Vagina (tissue), 2 donors: ENCODE data around the gene NEUROD4.

Experiments
- POLR2A ChIP-seq, 2 donors: fragments of 450-650 bp; IDR thresholded peaks; one replicate each; pipeline ENCODE4 v1.6.1; 2017; ENCODE audit warnings: antibody characterized with exemption in 2 of 2, mild to moderate bottlenecking in 2 of 2, moderate library complexity in 2 of 2
- TF ChIP-seq, protein P1 (sequence below), 3 experiments: fragments of 450-650 bp in 2 of 3; fragments of 200-600 bp in 1 of 3; sonication (generic) in 1 of 3; IDR thresholded peaks; one replicate each; pipeline ENCODE4 v1.5.1; 2017 to 2019; ENCODE audit warnings: antibody characterized with exemption in 3 of 3, mild to moderate bottlenecking in 2 of 3, moderate library complexity in 2 of 3

DNA sequence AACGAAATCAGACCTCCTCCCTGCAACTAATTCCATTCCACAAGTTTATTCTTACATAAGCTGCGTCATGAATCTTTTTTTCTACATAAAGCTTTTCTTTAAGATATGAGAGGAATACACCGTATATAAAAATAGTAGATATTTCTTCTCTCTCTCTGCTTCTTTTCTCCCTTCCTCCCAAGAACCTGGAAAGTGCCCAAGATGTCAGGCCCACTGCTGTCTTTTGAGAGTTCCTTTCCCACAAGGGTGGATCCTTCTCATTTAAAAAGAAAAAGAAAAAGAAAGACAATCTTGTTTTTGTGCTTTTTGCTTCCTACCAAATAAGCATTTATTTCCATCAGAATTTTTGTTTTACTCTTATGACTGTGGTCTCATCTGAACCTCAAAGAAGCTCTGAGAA is 46.2 kb upstream of the NEUROD4 start:
- TF ChIP-seq POLR2A (IDR thresholded peaks at IDR 0.05), result no peak
- TF ChIP-seq, protein P1, sequence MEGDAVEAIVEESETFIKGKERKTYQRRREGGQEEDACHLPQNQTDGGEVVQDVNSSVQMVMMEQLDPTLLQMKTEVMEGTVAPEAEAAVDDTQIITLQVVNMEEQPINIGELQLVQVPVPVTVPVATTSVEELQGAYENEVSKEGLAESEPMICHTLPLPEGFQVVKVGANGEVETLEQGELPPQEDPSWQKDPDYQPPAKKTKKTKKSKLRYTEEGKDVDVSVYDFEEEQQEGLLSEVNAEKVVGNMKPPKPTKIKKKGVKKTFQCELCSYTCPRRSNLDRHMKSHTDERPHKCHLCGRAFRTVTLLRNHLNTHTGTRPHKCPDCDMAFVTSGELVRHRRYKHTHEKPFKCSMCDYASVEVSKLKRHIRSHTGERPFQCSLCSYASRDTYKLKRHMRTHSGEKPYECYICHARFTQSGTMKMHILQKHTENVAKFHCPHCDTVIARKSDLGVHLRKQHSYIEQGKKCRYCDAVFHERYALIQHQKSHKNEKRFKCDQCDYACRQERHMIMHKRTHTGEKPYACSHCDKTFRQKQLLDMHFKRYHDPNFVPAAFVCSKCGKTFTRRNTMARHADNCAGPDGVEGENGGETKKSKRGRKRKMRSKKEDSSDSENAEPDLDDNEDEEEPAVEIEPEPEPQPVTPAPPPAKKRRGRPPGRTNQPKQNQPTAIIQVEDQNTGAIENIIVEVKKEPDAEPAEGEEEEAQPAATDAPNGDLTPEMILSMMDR (IDR thresholded peaks at IDR 0.05), result no peak
